ENCODE data around the gene GJB1. TPM values are rescaled to one million over a fixed set of nuclear protein-coding genes. Genes with fewer than 3 reads are reported as not detected.

The GJB1 gene
- polyA plus RNA-seq, 4 donors: 23.3 to 118 (median 54.6) TPM

- Histone ChIP-seq H3K36me3 (ENCODE audit: control insufficient read depth in 3 of 3, insufficient read depth in 2 of 3, low read depth in 1 of 3, low read length in 3 of 3) (peaks cover 0 to 45% (median 7%) of the 10 kb centered on the region in 3 donors), H3K9me3 (ENCODE audit: control insufficient read depth in 2 of 2, insufficient read depth in 1 of 2, low read depth in 1 of 2, low read length in 1 of 2) (no peaks in the 10 kb centered on the region), H3K4me3 (ENCODE audit: low read depth in 1 of 3, low read length in 3 of 3) (no peak overlapping the region), H3K27me3 (ENCODE audit: control insufficient read depth in 3 of 3, insufficient read depth in 3 of 3, low read length in 3 of 3) (no peaks in the 10 kb centered on the region), H3K27ac (ENCODE audit: low read depth in 1 of 3, low read length in 2 of 3) (no peak overlapping the region), H3K4me1 (ENCODE audit: control insufficient read depth in 3 of 3, insufficient read depth in 2 of 3, low read depth in 1 of 3, low read length in 2 of 3) (no peaks in the 10 kb centered on the region)
- WGBS, 3 donors: 89 to 94% (median 91%) methylated on average over 3 of the region's 3 CpGs
- FAIRE-seq (no peak), DNase-seq (no peak)
Measured at GRCh38 chrX:71239781-71240180, 16.8 kb downstream of the GJB1 start.

- no peak overlapping the region for H3K4me3 ChIP-seq (ENCODE audit: low read depth in 1 of 3, low read length in 3 of 3)
- no peak overlapping the region for H3K27ac ChIP-seq (ENCODE audit: low read depth in 1 of 3, low read length in 2 of 3)
- H3K27me3 ChIP-seq (ENCODE audit: control insufficient read depth in 3 of 3, insufficient read depth in 3 of 3, low read length in 3 of 3): no peaks in the 10 kb centered on the region
- H3K4me1 ChIP-seq (ENCODE audit: control insufficient read depth in 3 of 3, insufficient read depth in 2 of 3, low read depth in 1 of 3, low read length in 2 of 3): no peaks in the 10 kb centered on the region
- 82 to 86% (median 84%) methylated on average over 6 of the region's 6 CpGs for WGBS, 3 donors
- FAIRE-seq (no peak), DNase-seq (no peak)
- H3K36me3 ChIP-seq (ENCODE audit: control insufficient read depth in 3 of 3, insufficient read depth in 2 of 3, low read depth in 1 of 3, low read length in 3 of 3): peaks cover 0 to 58% (median 7%) of the 10 kb centered on the region in 3 donors
- no peaks in the 10 kb centered on the region for H3K9me3 ChIP-seq (ENCODE audit: control insufficient read depth in 2 of 2, insufficient read depth in 1 of 2, low read depth in 1 of 2, low read length in 1 of 2)
Measured at GRCh38 chrX:71241301-71241700, 18.3 kb downstream of the GJB1 start.

GRCh38 chrX:71244359-71245128, 21.5 kb downstream of the GJB1 start:
- H3K27ac ChIP-seq (ENCODE audit: low read depth in 1 of 3, low read length in 2 of 3): no peak overlapping the region
- no peaks in the 10 kb centered on the region for H3K4me1 ChIP-seq (ENCODE audit: control insufficient read depth in 3 of 3, insufficient read depth in 2 of 3, low read depth in 1 of 3, low read length in 2 of 3)
- no peaks in the 10 kb centered on the region for H3K27me3 ChIP-seq (ENCODE audit: control insufficient read depth in 3 of 3, insufficient read depth in 3 of 3, low read length in 3 of 3)
- DNase-seq (no peak), FAIRE-seq (no peak)
- H3K36me3 ChIP-seq (ENCODE audit: control insufficient read depth in 3 of 3, insufficient read depth in 2 of 3, low read depth in 1 of 3, low read length in 3 of 3): peaks cover 0 to 80% (median 7%) of the 10 kb centered on the region in 3 donors
- no peak overlapping the region for H3K4me3 ChIP-seq (ENCODE audit: low read depth in 1 of 3, low read length in 3 of 3)
- no peaks in the 10 kb centered on the region for H3K9me3 ChIP-seq (ENCODE audit: control insufficient read depth in 2 of 2, insufficient read depth in 1 of 2, low read depth in 1 of 2, low read length in 1 of 2)
- 83 to 96% (median 93%) methylated on average over 9 of the region's 9 CpGs for WGBS, 3 donors

- DNase-seq: no peak
- peaks cover 0 to 82% (median 7%) of the 10 kb centered on the region in 3 donors for H3K36me3 ChIP-seq (ENCODE audit: control insufficient read depth in 3 of 3, insufficient read depth in 2 of 3, low read depth in 1 of 3, low read length in 3 of 3)
- no peak overlapping the region for H3K27ac ChIP-seq (ENCODE audit: low read depth in 1 of 3, low read length in 2 of 3)
- H3K27me3 ChIP-seq (ENCODE audit: control insufficient read depth in 3 of 3, insufficient read depth in 3 of 3, low read length in 3 of 3): no peaks in the 10 kb centered on the region
- no peaks in the 10 kb centered on the region for H3K9me3 ChIP-seq (ENCODE audit: control insufficient read depth in 2 of 2, insufficient read depth in 1 of 2, low read depth in 1 of 2, low read length in 1 of 2)
- WGBS, 3 donors: 65 to 84% (median 77%) methylated on average over 2 of the region's 2 CpGs
- no peak for FAIRE-seq
- H3K4me1 ChIP-seq (ENCODE audit: control insufficient read depth in 3 of 3, insufficient read depth in 2 of 3, low read depth in 1 of 3, low read length in 2 of 3): no peaks in the 10 kb centered on the region
- H3K4me3 ChIP-seq (ENCODE audit: low read depth in 1 of 3, low read length in 3 of 3): no peak overlapping the region
Measured at GRCh38 chrX:71245159-71245558, 22.1 kb downstream of the GJB1 start.

- Histone ChIP-seq H3K27ac (ENCODE audit: low read depth in 1 of 3, low read length in 2 of 3) (peak overlapping the region in 1 of 3 donors; percentile 36), H3K4me1 (ENCODE audit: control insufficient read depth in 3 of 3, insufficient read depth in 2 of 3, low read depth in 1 of 3, low read length in 2 of 3) (peaks cover 0 to 27% (median 6%) of the 10 kb centered on the region in 3 donors), H3K27me3 (ENCODE audit: control insufficient read depth in 3 of 3, insufficient read depth in 3 of 3, low read length in 3 of 3) (no peaks in the 10 kb centered on the region), H3K9me3 (ENCODE audit: control insufficient read depth in 2 of 2, insufficient read depth in 1 of 2, low read depth in 1 of 2, low read length in 1 of 2) (no peaks in the 10 kb centered on the region), H3K36me3 (ENCODE audit: control insufficient read depth in 3 of 3, insufficient read depth in 2 of 3, low read depth in 1 of 3, low read length in 3 of 3) (peaks cover 0 to 41% (median 0%) of the 10 kb centered on the region in 3 donors), H3K4me3 (ENCODE audit: low read depth in 1 of 3, low read length in 3 of 3) (no peak overlapping the region)
- peak in 1 of 2 donors; percentile 22 for DNase-seq
- no peak for FAIRE-seq
- 58 to 82% (median 73%) methylated on average over 9 of the region's 9 CpGs for WGBS, 3 donors
Measured at GRCh38 chrX:71250841-71251240, 27.8 kb downstream of the GJB1 start.

GRCh38 chrX:71251466-71251973, 28.5 kb downstream of the GJB1 start:
- Histone ChIP-seq H3K27ac (ENCODE audit: low read depth in 1 of 3, low read length in 2 of 3) (peak overlapping the region in 1 of 3 donors; percentile 36), H3K36me3 (ENCODE audit: control insufficient read depth in 3 of 3, insufficient read depth in 2 of 3, low read depth in 1 of 3, low read length in 3 of 3) (peaks cover 0 to 38% (median 0%) of the 10 kb centered on the region in 3 donors), H3K27me3 (ENCODE audit: control insufficient read depth in 3 of 3, insufficient read depth in 3 of 3, low read length in 3 of 3) (no peaks in the 10 kb centered on the region), H3K4me1 (ENCODE audit: control insufficient read depth in 3 of 3, insufficient read depth in 2 of 3, low read depth in 1 of 3, low read length in 2 of 3) (peaks cover 0 to 27% (median 6%) of the 10 kb centered on the region in 3 donors), H3K4me3 (ENCODE audit: low read depth in 1 of 3, low read length in 3 of 3) (peak overlapping the region in 1 of 3 donors; percentile 13), H3K9me3 (ENCODE audit: control insufficient read depth in 2 of 2, insufficient read depth in 1 of 2, low read depth in 1 of 2, low read length in 1 of 2) (no peaks in the 10 kb centered on the region)
- FAIRE-seq (no peak), DNase-seq (peak in 1 of 2 donors; percentile 29)
- WGBS, 3 donors: 23 to 44% (median 40%) methylated on average over 7 to 8 of the region's 8 CpGs

GRCh38 chrX:71252221-71252620, 29.2 kb downstream of the GJB1 start:
- H3K36me3 ChIP-seq (ENCODE audit: control insufficient read depth in 3 of 3, insufficient read depth in 2 of 3, low read depth in 1 of 3, low read length in 3 of 3): peaks cover 0 to 35% (median 0%) of the 10 kb centered on the region in 3 donors
- peaks cover 0 to 27% (median 6%) of the 10 kb centered on the region in 3 donors for H3K4me1 ChIP-seq (ENCODE audit: control insufficient read depth in 3 of 3, insufficient read depth in 2 of 3, low read depth in 1 of 3, low read length in 2 of 3)
- 53 to 72% (median 57%) methylated on average over 2 of the region's 2 CpGs for WGBS, 3 donors
- no peaks in the 10 kb centered on the region for H3K9me3 ChIP-seq (ENCODE audit: control insufficient read depth in 2 of 2, insufficient read depth in 1 of 2, low read depth in 1 of 2, low read length in 1 of 2)
- H3K4me3 ChIP-seq (ENCODE audit: low read depth in 1 of 3, low read length in 3 of 3): peak overlapping the region in 1 of 3 donors; percentile 91
- no peak for DNase-seq
- no peaks in the 10 kb centered on the region for H3K27me3 ChIP-seq (ENCODE audit: control insufficient read depth in 3 of 3, insufficient read depth in 3 of 3, low read length in 3 of 3)
- peak overlapping the region in 1 of 3 donors; percentile 36 for H3K27ac ChIP-seq (ENCODE audit: low read depth in 1 of 3, low read length in 2 of 3)
- FAIRE-seq: no peak

- FAIRE-seq: no peak
- Histone ChIP-seq H3K27ac (ENCODE audit: low read depth in 1 of 3, low read length in 2 of 3) (peak overlapping the region in 2 of 3 donors; percentile 61 to 88), H3K4me1 (ENCODE audit: control insufficient read depth in 3 of 3, insufficient read depth in 2 of 3, low read depth in 1 of 3, low read length in 2 of 3) (peaks cover 0 to 27% (median 6%) of the 10 kb centered on the region in 3 donors), H3K9me3 (ENCODE audit: control insufficient read depth in 2 of 2, insufficient read depth in 1 of 2, low read depth in 1 of 2, low read length in 1 of 2) (no peaks in the 10 kb centered on the region), H3K4me3 (ENCODE audit: low read depth in 1 of 3, low read length in 3 of 3) (peak overlapping the region; percentile 56 to 91 (median 68)), H3K36me3 (ENCODE audit: control insufficient read depth in 3 of 3, insufficient read depth in 2 of 3, low read depth in 1 of 3, low read length in 3 of 3) (peaks cover 0 to 23% (median 0%) of the 10 kb centered on the region in 3 donors), H3K27me3 (ENCODE audit: control insufficient read depth in 3 of 3, insufficient read depth in 3 of 3, low read length in 3 of 3) (no peaks in the 10 kb centered on the region)
- DNase-seq: peak in 1 of 2 donors; percentile 47
- 2 to 30% (median 9%) methylated on average over 19 to 35 of the region's 35 CpGs for WGBS, 3 donors
Measured at GRCh38 chrX:71253253-71254091, 30.4 kb downstream of the GJB1 start.
